K562 (cell line): Measurements from ENCODE around the gene PLA2G4A. TPM values are rescaled to one million over a fixed set of nuclear protein-coding genes. Genes with fewer than 3 reads are reported as not detected.

Experiments
- ATAC-seq: fragments of 200-7000 bp; cut with Tn5 transposase; 3 replicates; pipeline ENCODE4 v1.9.1; 2020; ENCODE audit warnings: moderate library complexity
- BruUV-seq: library from RNA; stranded (reverse); fragments of 400-500 nt; replicated peaks from 2 replicates; lab custom pipeline; 2021; lab: Mats Ljungman, UMichigan
- CTCF ChIA-PET: fragments of 300-600 bp; formaldehyde crosslinking; extraction: SDS; loops from one replicate; lab custom pipeline; 2021; ENCODE audit warnings: low intra/inter-chr PET ratio; lab: Yijun Ruan, JAX
- POLR2A ChIA-PET: fragments of 300-600, 350-650 bp; sonication (Branson Sonifier 250); formaldehyde crosslinking; extraction: SDS; loops from one replicate; lab custom pipeline; 2021; ENCODE audit warnings: antibody characterized with exemption, inconsistent platforms; lab: Yijun Ruan, JAX
- DNase-seq, 4 experiments: peaks; one replicate each; pipeline versions ENCODE4 v3.0.0 to v3.0.0-alpha.2; 2011 to 2018; ENCODE audit warnings: low spot score in 3 of 4, mixed read lengths in 3 of 4; ENCODE audit errors: extremely low read depth in 1 of 4
- FAIRE-seq: peaks from 2 replicates; lab custom pipeline; 2011; peaks lifted over from hg19 to GRCh38; lab: Jason Lieb, UNC
- H2AFZ ChIP-seq: 2 replicates; pipeline ENCODE4 v1.6.0; 2011; ENCODE audit warnings: low read depth, low read length, control low read depth, inconsistent platforms
- H3K27ac ChIP-seq: fragments of 200-600 bp; 3 replicates; pipeline ENCODE4 v1.8.0; 2011; ENCODE audit warnings: low read depth, mild to moderate bottlenecking, control low read depth, inconsistent platforms, low read length, moderate library complexity, mixed read lengths; ENCODE audit errors: extremely low read depth
- H3K27me3 ChIP-seq, 2 experiments: fragments of 300-600 bp in 1 of 2; 2 replicates in 1 of 2; 3 replicates in 1 of 2; pipeline versions ENCODE4 v1.6.0 to v1.8.0; 2011; ENCODE audit warnings: inconsistent platforms in 2 of 2, low read length in 2 of 2, mild to moderate bottlenecking in 1 of 2, mixed read lengths in 1 of 2, moderate library complexity in 1 of 2; ENCODE audit not compliant: control insufficient read depth in 2 of 2, insufficient read depth in 2 of 2
- H3K36me3 ChIP-seq: fragments of 300-600 bp; 3 replicates; pipeline ENCODE4 v1.8.0; 2011; ENCODE audit warnings: mild to moderate bottlenecking, low read length, inconsistent platforms; ENCODE audit not compliant: control insufficient read depth, insufficient read depth
- H3K4me1 ChIP-seq, 2 experiments: fragments of 200-600 bp in 1 of 2; replicated peaks in 1 of 2; 2 replicates in 1 of 2; 3 replicates in 1 of 2; pipeline versions ENCODE4 v1.5.1 to v1.8.0; 2011; ENCODE audit warnings: inconsistent platforms in 2 of 2, low read length in 2 of 2, mild to moderate bottlenecking in 1 of 2, mixed read lengths in 1 of 2, moderate library complexity in 1 of 2; ENCODE audit not compliant: control insufficient read depth in 2 of 2, insufficient read depth in 2 of 2
- H3K4me2 ChIP-seq: 2 replicates; pipeline ENCODE4 v1.6.1; 2011; ENCODE audit warnings: low read length, control low read depth, inconsistent platforms, mixed read lengths; ENCODE audit not compliant: insufficient read depth
- H3K4me3 ChIP-seq: fragments of 200-600 bp; sonication (generic), shearing (Covaris generic); 2 replicates; pipeline ENCODE4 v1.5.1; 2016; ENCODE audit warnings: control low read depth, inconsistent platforms
- H3K79me2 ChIP-seq: fragments of 200-600 bp; 3 replicates; pipeline ENCODE4 v1.8.0; 2011; ENCODE audit warnings: low read length, inconsistent platforms; ENCODE audit not compliant: control insufficient read depth, insufficient read depth
- H3K9ac ChIP-seq, 2 experiments: 2 replicates each; pipeline versions ENCODE4 v1.6.0 to v1.6.1; 2011; ENCODE audit warnings: low read depth in 2 of 2, low read length in 2 of 2, control low read depth in 1 of 2, inconsistent platforms in 1 of 2, mild to moderate bottlenecking in 1 of 2, mixed read lengths in 1 of 2; ENCODE audit not compliant: insufficient read depth in 1 of 2
- H3K9me1 ChIP-seq: one replicate; pipeline ENCODE4 v1.6.0; 2011; ENCODE audit warnings: inconsistent platforms, mild to moderate bottlenecking, low read length, moderate library complexity; ENCODE audit not compliant: control insufficient read depth, insufficient read depth
- H3K9me3 ChIP-seq: replicated peaks from 2 replicates; pipeline ENCODE4 v1.5.1; 2011; ENCODE audit warnings: low read depth, low read length, inconsistent platforms; ENCODE audit not compliant: control insufficient read depth, insufficient read depth
- H4K20me1 ChIP-seq: replicated peaks from 2 replicates; pipeline ENCODE4 v1.6.1; 2011; ENCODE audit warnings: low read length, inconsistent platforms, mixed read lengths; ENCODE audit not compliant: control insufficient read depth, insufficient read depth
- ATF7 ChIP-seq: fragments of 450-650 bp; IDR thresholded peaks from 2 replicates; pipeline ENCODE4 v1.7.1; 2014; ENCODE audit warnings: mild to moderate bottlenecking, moderate library complexity
- FOXP1 ChIP-seq: sonication (generic); formaldehyde crosslinking; IDR thresholded peaks from 2 replicates; pipeline ENCODE4 v1.8.0; 2022; ENCODE audit warnings: mild to moderate bottlenecking, missing genetic modification reagents
- KLF1 ChIP-seq: fragments of 450-650 bp; IDR thresholded peaks from 2 replicates; pipeline ENCODE4 v1.6.1; 2016; ENCODE audit warnings: missing genetic modification characterization, missing compliant biosample characterization
- MTA2 ChIP-seq: fragments of 450-650 bp; IDR thresholded peaks from 2 replicates; pipeline ENCODE4 v1.6.1; 2016; ENCODE audit warnings: low read depth
- SLC30A9 ChIP-seq: fragments of 250-450 bp; sonication (Bioruptor Pico); IDR thresholded peaks from 2 replicates; pipeline ENCODE4 v1.8.0; 2022; ENCODE audit warnings: mild to moderate bottlenecking, moderate library complexity
- TAF1 ChIP-seq: IDR thresholded peaks from 2 replicates; pipeline ENCODE4 v1.6.1; 2011; ENCODE audit warnings: mild to moderate bottlenecking, low read length, moderate library complexity; ENCODE audit not compliant: insufficient read depth, control insufficient read depth, severe bottlenecking; ENCODE audit errors: extremely low read depth
- ZNF121 ChIP-seq: sonication (generic); formaldehyde crosslinking; conservative IDR thresholded peaks from 2 replicates; pipeline ENCODE4 v1.8.0; 2022; ENCODE audit warnings: missing genetic modification reagents
- ZNF282 ChIP-seq: sonication (generic); formaldehyde crosslinking; IDR thresholded peaks from 2 replicates; pipeline ENCODE4 v1.8.1; 2023; ENCODE audit warnings: missing genetic modification reagents
- ZNF384 ChIP-seq: IDR thresholded peaks from 2 replicates; pipeline ENCODE4 v1.6.1; 2012; ENCODE audit warnings: low read depth, low read length, improper control_type of control experiment
- whole genome bisulfite sequencing: fragments of 100-300 bp; shearing (Covaris generic); methylation state at CpG from one replicate; pipeline ENCODE4 v1.1.6; 2016; ENCODE audit warnings: low coverage, mixed read lengths; ENCODE audit not compliant: insufficient coverage; ENCODE audit errors: missing lambda C conversion rate; 5-methylcytosine and 5-hydroxymethylcytosine counted together
- in situ Hi-C: fragments of 300-500 bp; cut with MboI; formaldehyde crosslinking; loops from 4 replicates; pipeline ENCODE4 v1.15.0; 2018; ENCODE audit warnings: inconsistent platforms, mixed read lengths
- intact Hi-C: fragments of 100-400 bp; cut with micrococcal nuclease; formaldehyde crosslinking; loops from 2 replicates; pipeline ENCODE4 v1.14.2; 2022
- polyA plus RNA-seq, 8 experiments: library from polyadenylated mRNA; depleted of rRNA in 4 of 8; stranded (reverse) in 5 of 8; unstranded in 3 of 8; fragments of >200 nt; fragmentation: Nextera tagmentation in 2 of 8; fragmentation: Illumina TruSeq in 1 of 8; extraction: Ambion mirVana in 2 of 8; extraction: Trizol in 1 of 8; gene quantifications; 2 replicates each; pipeline versions ENCODE4 v1.2.1 to v1.2.3, GENCODE V29; 2011 to 2014; ENCODE audit warnings: inconsistent platforms in 1 of 8, missing spikeins in 1 of 8
- total RNA-seq, 7 experiments: library from RNA; depleted of rRNA in 6 of 7; stranded (reverse); fragments of >200 nt in 6 of 7; fragmentation: Illumina TruSeq in 2 of 7; extraction: Trizol in 2 of 7; gene quantifications; 2 replicates each; pipeline versions ENCODE4 v1.2.1 to v1.2.3, GENCODE V29; 2011 to 2021; ENCODE audit warnings: low replicate concordance in 1 of 7
- TF ChIP-seq, protein P1 (sequence below): fragments of 250-450 bp; sonication (Bioruptor Pico); IDR thresholded peaks from 2 replicates; pipeline ENCODE4 v1.9.0; 2021; ENCODE audit warnings: mild to moderate bottlenecking, inconsistent platforms
- TF ChIP-seq, protein P2 (sequence below), 2 experiments: fragments of 450-650 bp; IDR thresholded peaks; 2 replicates each; pipeline ENCODE4 v1.6.1; 2016

Gene PLA2G4A
- total and polyA plus RNA-seq, 9 of the 15 experiments (the other 6 are each of a cell fraction or from before 2014, with no cell fraction given) = 0.04 to 0.71 (median 0.22) TPM; not detected in 4

DNA sequence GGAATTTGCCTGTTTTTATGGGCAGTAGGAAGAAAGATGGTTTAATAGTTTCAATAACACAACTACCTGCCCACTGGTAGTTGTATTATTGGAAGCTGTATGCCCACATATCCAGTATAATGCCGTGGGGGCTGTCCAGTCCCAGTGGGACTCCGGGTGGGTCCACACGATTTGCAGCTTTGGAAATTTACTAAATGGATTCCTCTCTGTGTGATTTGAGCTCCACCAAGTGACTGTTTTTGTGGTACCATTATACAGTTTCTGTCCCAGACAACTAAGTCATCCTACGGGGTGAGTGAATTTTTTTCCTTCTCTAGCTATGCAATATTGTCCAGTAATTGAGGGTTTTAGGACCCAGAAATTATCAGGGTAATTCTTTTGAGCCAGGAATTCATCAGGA, 86.8 kb downstream of the PLA2G4A start:
- TF ChIP-seq FOXP1 (CRISPR knock-in tag) (no peak), SLC30A9 (no peak), ZNF282 (no peak), ZNF384 (no peak), TAF1 (no peak), KLF1 (tag) (no peak), ZNF121 (CRISPR knock-in tag) (no peak), ATF7 (no peak), MTA2 (no peak)
- TF ChIP-seq, protein P1, sequence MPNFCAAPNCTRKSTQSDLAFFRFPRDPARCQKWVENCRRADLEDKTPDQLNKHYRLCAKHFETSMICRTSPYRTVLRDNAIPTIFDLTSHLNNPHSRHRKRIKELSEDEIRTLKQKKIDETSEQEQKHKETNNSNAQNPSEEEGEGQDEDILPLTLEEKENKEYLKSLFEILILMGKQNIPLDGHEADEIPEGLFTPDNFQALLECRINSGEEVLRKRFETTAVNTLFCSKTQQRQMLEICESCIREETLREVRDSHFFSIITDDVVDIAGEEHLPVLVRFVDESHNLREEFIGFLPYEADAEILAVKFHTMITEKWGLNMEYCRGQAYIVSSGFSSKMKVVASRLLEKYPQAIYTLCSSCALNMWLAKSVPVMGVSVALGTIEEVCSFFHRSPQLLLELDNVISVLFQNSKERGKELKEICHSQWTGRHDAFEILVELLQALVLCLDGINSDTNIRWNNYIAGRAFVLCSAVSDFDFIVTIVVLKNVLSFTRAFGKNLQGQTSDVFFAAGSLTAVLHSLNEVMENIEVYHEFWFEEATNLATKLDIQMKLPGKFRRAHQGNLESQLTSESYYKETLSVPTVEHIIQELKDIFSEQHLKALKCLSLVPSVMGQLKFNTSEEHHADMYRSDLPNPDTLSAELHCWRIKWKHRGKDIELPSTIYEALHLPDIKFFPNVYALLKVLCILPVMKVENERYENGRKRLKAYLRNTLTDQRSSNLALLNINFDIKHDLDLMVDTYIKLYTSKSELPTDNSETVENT = no peak
- TF ChIP-seq, protein P2, sequence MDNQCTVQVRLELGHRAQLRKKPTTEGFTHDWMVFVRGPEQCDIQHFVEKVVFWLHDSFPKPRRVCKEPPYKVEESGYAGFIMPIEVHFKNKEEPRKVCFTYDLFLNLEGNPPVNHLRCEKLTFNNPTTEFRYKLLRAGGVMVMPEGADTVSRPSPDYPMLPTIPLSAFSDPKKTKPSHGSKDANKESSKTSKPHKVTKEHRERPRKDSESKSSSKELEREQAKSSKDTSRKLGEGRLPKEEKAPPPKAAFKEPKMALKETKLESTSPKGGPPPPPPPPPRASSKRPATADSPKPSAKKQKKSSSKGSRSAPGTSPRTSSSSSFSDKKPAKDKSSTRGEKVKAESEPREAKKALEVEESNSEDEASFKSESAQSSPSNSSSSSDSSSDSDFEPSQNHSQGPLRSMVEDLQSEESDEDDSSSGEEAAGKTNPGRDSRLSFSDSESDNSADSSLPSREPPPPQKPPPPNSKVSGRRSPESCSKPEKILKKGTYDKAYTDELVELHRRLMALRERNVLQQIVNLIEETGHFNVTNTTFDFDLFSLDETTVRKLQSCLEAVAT (IDR thresholded peaks at IDR 0.05) = no peak
- DNase-seq (no peak), ATAC-seq (no peak), FAIRE-seq (no peak)
- in situ Hi-C loops (no loop called here), intact Hi-C loops (loop anchor here (10.0 kb wide), 1 partner anchor 139 kb away; no protein-coding TSS in a partner anchor)
- CTCF ChIA-PET = interaction anchor here (0.7 kb wide), 1 partner anchor 193 kb away, joined by 3 read pairs; no protein-coding TSS in a partner anchor
- BruUV-seq = no TSS peak
- H3K4me2 ChIP-seq = no peak overlapping the region
- H3K27me3 ChIP-seq = no peaks in the 10 kb centered on the region
- no peaks in the 10 kb centered on the region for H3K36me3 ChIP-seq
- no peak overlapping the region for H3K4me3 ChIP-seq
- no peaks in the 10 kb centered on the region for H3K4me1 ChIP-seq
- no peaks in the 10 kb centered on the region for H3K79me2 ChIP-seq
- no peaks in the 10 kb centered on the region for H4K20me1 ChIP-seq
- no peak overlapping the region for H3K9ac ChIP-seq
- no peak overlapping the region for H2AFZ ChIP-seq
- H3K9me3 ChIP-seq = no peaks in the 10 kb centered on the region
- H3K27ac ChIP-seq = no peak overlapping the region
- POLR2A ChIA-PET = no interaction called here
- WGBS = 0% methylated on average over 4 of the region's 4 CpGs
- H3K9me1 ChIP-seq = no peaks in the 10 kb centered on the region
